ENCODE data around the gene TPX2.

GRCh38 chr20:31821427-31821826 lies 82.3 kb downstream of the TPX2 start:
- TF ChIP-seq, protein P1, sequence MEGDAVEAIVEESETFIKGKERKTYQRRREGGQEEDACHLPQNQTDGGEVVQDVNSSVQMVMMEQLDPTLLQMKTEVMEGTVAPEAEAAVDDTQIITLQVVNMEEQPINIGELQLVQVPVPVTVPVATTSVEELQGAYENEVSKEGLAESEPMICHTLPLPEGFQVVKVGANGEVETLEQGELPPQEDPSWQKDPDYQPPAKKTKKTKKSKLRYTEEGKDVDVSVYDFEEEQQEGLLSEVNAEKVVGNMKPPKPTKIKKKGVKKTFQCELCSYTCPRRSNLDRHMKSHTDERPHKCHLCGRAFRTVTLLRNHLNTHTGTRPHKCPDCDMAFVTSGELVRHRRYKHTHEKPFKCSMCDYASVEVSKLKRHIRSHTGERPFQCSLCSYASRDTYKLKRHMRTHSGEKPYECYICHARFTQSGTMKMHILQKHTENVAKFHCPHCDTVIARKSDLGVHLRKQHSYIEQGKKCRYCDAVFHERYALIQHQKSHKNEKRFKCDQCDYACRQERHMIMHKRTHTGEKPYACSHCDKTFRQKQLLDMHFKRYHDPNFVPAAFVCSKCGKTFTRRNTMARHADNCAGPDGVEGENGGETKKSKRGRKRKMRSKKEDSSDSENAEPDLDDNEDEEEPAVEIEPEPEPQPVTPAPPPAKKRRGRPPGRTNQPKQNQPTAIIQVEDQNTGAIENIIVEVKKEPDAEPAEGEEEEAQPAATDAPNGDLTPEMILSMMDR (IDR thresholded peaks at IDR 0.05; ENCODE audit: poor library complexity, severe bottlenecking) = no peak
- TF ChIP-seq, protein P2, sequence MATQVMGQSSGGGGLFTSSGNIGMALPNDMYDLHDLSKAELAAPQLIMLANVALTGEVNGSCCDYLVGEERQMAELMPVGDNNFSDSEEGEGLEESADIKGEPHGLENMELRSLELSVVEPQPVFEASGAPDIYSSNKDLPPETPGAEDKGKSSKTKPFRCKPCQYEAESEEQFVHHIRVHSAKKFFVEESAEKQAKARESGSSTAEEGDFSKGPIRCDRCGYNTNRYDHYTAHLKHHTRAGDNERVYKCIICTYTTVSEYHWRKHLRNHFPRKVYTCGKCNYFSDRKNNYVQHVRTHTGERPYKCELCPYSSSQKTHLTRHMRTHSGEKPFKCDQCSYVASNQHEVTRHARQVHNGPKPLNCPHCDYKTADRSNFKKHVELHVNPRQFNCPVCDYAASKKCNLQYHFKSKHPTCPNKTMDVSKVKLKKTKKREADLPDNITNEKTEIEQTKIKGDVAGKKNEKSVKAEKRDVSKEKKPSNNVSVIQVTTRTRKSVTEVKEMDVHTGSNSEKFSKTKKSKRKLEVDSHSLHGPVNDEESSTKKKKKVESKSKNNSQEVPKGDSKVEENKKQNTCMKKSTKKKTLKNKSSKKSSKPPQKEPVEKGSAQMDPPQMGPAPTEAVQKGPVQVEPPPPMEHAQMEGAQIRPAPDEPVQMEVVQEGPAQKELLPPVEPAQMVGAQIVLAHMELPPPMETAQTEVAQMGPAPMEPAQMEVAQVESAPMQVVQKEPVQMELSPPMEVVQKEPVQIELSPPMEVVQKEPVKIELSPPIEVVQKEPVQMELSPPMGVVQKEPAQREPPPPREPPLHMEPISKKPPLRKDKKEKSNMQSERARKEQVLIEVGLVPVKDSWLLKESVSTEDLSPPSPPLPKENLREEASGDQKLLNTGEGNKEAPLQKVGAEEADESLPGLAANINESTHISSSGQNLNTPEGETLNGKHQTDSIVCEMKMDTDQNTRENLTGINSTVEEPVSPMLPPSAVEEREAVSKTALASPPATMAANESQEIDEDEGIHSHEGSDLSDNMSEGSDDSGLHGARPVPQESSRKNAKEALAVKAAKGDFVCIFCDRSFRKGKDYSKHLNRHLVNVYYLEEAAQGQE (IDR thresholded peaks at IDR 0.05; ENCODE audit: borderline replicate concordance) = no peak
- TF ChIP-seq RAD21 (conservative IDR thresholded peaks at IDR 0.05) = no peak
- TF ChIP-seq MXI1 (conservative IDR thresholded peaks at IDR 0.05; ENCODE audit: poor library complexity, severe bottlenecking) = no peak
- no peak for TF ChIP-seq TAF1 (IDR thresholded peaks at IDR 0.05; ENCODE audit: low read depth)
- TF ChIP-seq EZH2 (IDR thresholded peaks at IDR 0.05; ENCODE audit: borderline replicate concordance, insufficient read depth, low read length, poor library complexity, severe bottlenecking) = no peak
- TF ChIP-seq SMC3 (conservative IDR thresholded peaks at IDR 0.05; ENCODE audit: poor library complexity) = no peak
